Peyer's patch (tissue), 4 donors: ENCODE results near the gene SLC25A6. TPM values are rescaled to one million over a fixed set of nuclear protein-coding genes. Genes with fewer than 3 reads are reported as not detected.

ENCODE experiments used
- DNase-seq, 3 donors: peaks; one replicate each; pipeline ENCODE4 v3.0.0-alpha.2; 2017 to 2019
- H3K27ac ChIP-seq, 4 donors: fragments of 200-600 bp; sonication (generic); one replicate each; pipeline ENCODE4 v1.5.1; 2016 to 2019
- H3K27me3 ChIP-seq, 2 donors: fragments of 200-600 bp; sonication (generic); one replicate each; pipeline ENCODE4 v1.5.1; 2019
- H3K36me3 ChIP-seq, 3 donors: fragments of 200-600 bp; sonication (generic); one replicate each; pipeline ENCODE4 v1.5.1; 2016 to 2019
- H3K4me1 ChIP-seq, 4 donors: fragments of 200-600 bp; sonication (generic); one replicate each; pipeline ENCODE4 v1.5.1; 2016 to 2019
- H3K4me3 ChIP-seq, 4 donors: fragments of 200-600 bp; sonication (generic); 1 replicate in 3 of 4; 2 replicates in 1 of 4; pipeline ENCODE4 v1.5.1; 2016 to 2019; ENCODE audit warnings: mild to moderate bottlenecking in 1 of 4
- H3K9me3 ChIP-seq, 4 donors: fragments of 200-600 bp; sonication (generic); one replicate each; pipeline ENCODE4 v1.5.1; 2016 to 2019; ENCODE audit warnings: mild to moderate bottlenecking in 1 of 4
- CTCF ChIP-seq, 6 experiments: fragments of 450-650 bp in 4 of 6; fragments of 200-600 bp in 2 of 6; sonication (generic) in 1 of 6; IDR thresholded peaks; one replicate each; pipeline ENCODE4 v1.5.1; 2017 to 2019; ENCODE audit warnings: antibody characterized with exemption in 6 of 6, mild to moderate bottlenecking in 3 of 6, moderate library complexity in 1 of 6
- POLR2A ChIP-seq, 2 donors: fragments of 450-650 bp; IDR thresholded peaks; one replicate each; pipeline ENCODE4 v1.5.1; 2017; ENCODE audit warnings: antibody characterized with exemption in 2 of 2, mild to moderate bottlenecking in 2 of 2, moderate library complexity in 2 of 2
- total RNA-seq, 4 donors: library from RNA; depleted of rRNA; stranded (reverse); fragments of >200 nt; gene quantifications; one replicate each; pipeline ENCODE4 v1.1.0, GENCODE V29; 2016

Gene SLC25A6
- total RNA-seq, 4 donors from 2014 or later: 201 to 361 (median 314) TPM

GRCh38 chrX:1422135-1422465, 30.2 kb upstream of the SLC25A6 start:
- H3K27ac ChIP-seq: no peak overlapping the region
- TF ChIP-seq CTCF (IDR thresholded peaks at IDR 0.05) (no peak), POLR2A (IDR thresholded peaks at IDR 0.05) (no peak)
- DNase-seq: peak in 1 of 3 donors; percentile 10
- no peaks in the 10 kb centered on the region for H3K27me3 ChIP-seq
- no peak overlapping the region for H3K4me3 ChIP-seq
- H3K36me3 ChIP-seq: peaks cover 0 to 36% (median 0%) of the 10 kb centered on the region in 3 donors
- peaks cover 0 to 11% (median 5%) of the 10 kb centered on the region in 4 donors for H3K9me3 ChIP-seq
- H3K4me1 ChIP-seq: no peaks in the 10 kb centered on the region

GRCh38 chrX:1421433-1422134, 29.7 kb upstream of the SLC25A6 start:
- peaks cover 0 to 36% (median 0%) of the 10 kb centered on the region in 3 donors for H3K36me3 ChIP-seq
- no peaks in the 10 kb centered on the region for H3K4me1 ChIP-seq
- peak in 2 of 3 donors; percentile 18 to 19 for DNase-seq
- H3K27me3 ChIP-seq: no peaks in the 10 kb centered on the region
- TF ChIP-seq CTCF (IDR thresholded peaks at IDR 0.05): no peak
- no peak for TF ChIP-seq POLR2A (IDR thresholded peaks at IDR 0.05)
- H3K27ac ChIP-seq: no peak overlapping the region
- no peak overlapping the region for H3K4me3 ChIP-seq
- H3K9me3 ChIP-seq: peaks cover 0 to 11% (median 5%) of the 10 kb centered on the region in 4 donors

- Histone ChIP-seq H3K9me3 (peaks cover 0 to 11% (median 5%) of the 10 kb centered on the region in 4 donors), H3K27me3 (no peaks in the 10 kb centered on the region), H3K27ac (no peak overlapping the region), H3K4me3 (no peak overlapping the region), H3K4me1 (no peaks in the 10 kb centered on the region), H3K36me3 (peaks cover 0 to 32% (median 0%) of the 10 kb centered on the region in 3 donors)
- TF ChIP-seq POLR2A (IDR thresholded peaks at IDR 0.05) (no peak), CTCF (IDR thresholded peaks at IDR 0.05) (no peak)
- peak in 1 of 3 donors; percentile 42 for DNase-seq
Observed at GRCh38 chrX:1420371-1420770, 28.5 kb upstream of the SLC25A6 start.

- Histone ChIP-seq H3K9me3 (peaks cover 0 to 11% (median 5%) of the 10 kb centered on the region in 4 donors), H3K27me3 (no peaks in the 10 kb centered on the region), H3K4me1 (no peaks in the 10 kb centered on the region), H3K27ac (no peak overlapping the region), H3K36me3 (peaks cover 0 to 28% (median 0%) of the 10 kb centered on the region in 3 donors), H3K4me3 (no peak overlapping the region)
- no peak for TF ChIP-seq CTCF (IDR thresholded peaks at IDR 0.05)
- no peak for TF ChIP-seq POLR2A (IDR thresholded peaks at IDR 0.05)
- peak in 1 of 3 donors; percentile 42 for DNase-seq
Observed at GRCh38 chrX:1419545-1420355, 27.8 kb upstream of the SLC25A6 start.

DNA sequence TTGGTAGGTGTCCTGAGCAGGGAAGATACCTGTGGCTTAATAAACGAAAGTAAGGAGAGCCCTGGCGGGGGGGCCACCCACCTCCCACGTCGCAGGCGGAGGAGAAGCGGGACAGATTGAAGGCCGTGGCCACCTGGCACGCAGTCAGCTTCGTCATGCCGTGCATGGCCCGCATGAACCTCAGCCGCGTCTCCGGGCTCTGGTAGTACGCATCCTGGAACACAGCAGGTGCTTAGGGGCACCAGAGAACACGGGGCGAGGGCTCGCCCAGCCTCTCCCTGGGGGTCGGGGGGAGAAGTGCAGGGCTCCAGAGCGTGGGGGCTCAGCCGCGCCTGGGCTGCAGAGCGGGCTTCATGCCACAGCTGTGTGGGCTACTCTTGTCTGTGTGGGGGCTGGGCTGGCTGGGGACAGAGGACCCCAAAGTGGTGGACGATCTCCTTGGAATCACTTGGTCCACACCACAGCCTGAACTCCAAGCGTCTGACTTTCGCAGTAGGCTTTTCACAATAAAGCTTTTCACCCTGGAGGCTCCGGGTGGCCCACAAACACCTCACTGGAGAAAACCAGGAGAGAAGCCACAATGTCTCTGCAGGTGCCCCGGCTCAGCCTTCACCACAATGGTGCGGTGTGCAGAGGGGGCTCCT, 27.1 kb upstream of the SLC25A6 start:
- Histone ChIP-seq H3K9me3 (peaks cover 0 to 11% (median 5%) of the 10 kb centered on the region in 4 donors), H3K4me3 (no peak overlapping the region), H3K36me3 (peaks cover 0 to 35% (median 0%) of the 10 kb centered on the region in 3 donors), H3K4me1 (no peaks in the 10 kb centered on the region), H3K27ac (no peak overlapping the region), H3K27me3 (no peaks in the 10 kb centered on the region)
- TF ChIP-seq POLR2A (IDR thresholded peaks at IDR 0.05): no peak
- no peak for TF ChIP-seq CTCF (IDR thresholded peaks at IDR 0.05)
- peak in 1 of 3 donors; percentile 48 for DNase-seq
